H9 (cell line): ENCODE measurements around the gene ZBTB33. TPM values are rescaled to one million over a fixed set of nuclear protein-coding genes. Genes with fewer than 3 reads are reported as not detected.

ENCODE experiments used
- DNase-seq: peaks from one replicate; pipeline ENCODE4 v3.0.0-alpha.2; 2017
- H2AFZ ChIP-seq: one replicate; pipeline ENCODE4 v1.6.1; 2013; ENCODE audit warnings: mild to moderate bottlenecking, low read length, control low read depth, moderate library complexity
- H2AK5ac ChIP-seq: 2 replicates; pipeline ENCODE4 v1.6.1; 2013; ENCODE audit warnings: low read length, control low read depth, mixed read lengths; ENCODE audit not compliant: insufficient read length
- H2BK120ac ChIP-seq: one replicate; pipeline ENCODE4 v1.6.1; 2013; ENCODE audit warnings: low read depth, mild to moderate bottlenecking, low read length, control low read depth, inconsistent platforms; ENCODE audit not compliant: poor library complexity, severe bottlenecking
- H2BK12ac ChIP-seq: 2 replicates; pipeline ENCODE4 v1.6.1; 2013; ENCODE audit warnings: low read length, control low read depth, mixed read lengths, low read depth; ENCODE audit not compliant: insufficient read length
- H2BK15ac ChIP-seq: 2 replicates; pipeline ENCODE4 v1.6.1; 2013; ENCODE audit warnings: low read depth, low read length, control low read depth
- H2BK20ac ChIP-seq: one replicate; pipeline ENCODE4 v1.6.1; 2013; ENCODE audit warnings: low read depth, mild to moderate bottlenecking, low read length, control low read depth, inconsistent platforms; ENCODE audit not compliant: poor library complexity, severe bottlenecking
- H2BK5ac ChIP-seq: 2 replicates; pipeline ENCODE4 v1.6.1; 2013; ENCODE audit warnings: low read length, control low read depth, mixed read lengths; ENCODE audit not compliant: insufficient read length
- H3K14ac ChIP-seq: 2 replicates; pipeline ENCODE4 v1.6.1; 2013; ENCODE audit warnings: low read length, control low read depth; ENCODE audit not compliant: insufficient read depth
- H3K18ac ChIP-seq: 2 replicates; pipeline ENCODE4 v1.6.1; 2013; ENCODE audit warnings: low read depth, mild to moderate bottlenecking, mixed read lengths, low read length, control low read depth; ENCODE audit not compliant: insufficient read length
- H3K23ac ChIP-seq: 2 replicates; pipeline ENCODE4 v1.6.1; 2013; ENCODE audit warnings: low read length, control low read depth, mixed read lengths, low read depth; ENCODE audit not compliant: insufficient read length
- H3K23me2 ChIP-seq: 2 replicates; pipeline ENCODE4 v1.6.1; 2013; ENCODE audit warnings: low read depth, mild to moderate bottlenecking, mixed read lengths, low read length, control low read depth; ENCODE audit not compliant: insufficient read length, poor library complexity, severe bottlenecking
- H3K27ac ChIP-seq: 2 replicates; pipeline ENCODE4 v1.5.1; 2013; ENCODE audit warnings: low read length, control low read depth, mixed read lengths, low read depth; ENCODE audit not compliant: insufficient read length
- H3K27me3 ChIP-seq: 2 replicates; pipeline ENCODE4 v1.6.1; 2013; ENCODE audit warnings: low read length, control low read depth, inconsistent platforms; ENCODE audit not compliant: insufficient read depth
- H3K4ac ChIP-seq: 2 replicates; pipeline ENCODE4 v1.6.1; 2013; ENCODE audit warnings: low read depth, mild to moderate bottlenecking, control low read depth, inconsistent platforms, low read length, moderate library complexity
- H3K4me1 ChIP-seq: 2 replicates; pipeline ENCODE4 v1.6.1; 2013; ENCODE audit warnings: low read length, control low read depth, inconsistent platforms; ENCODE audit not compliant: insufficient read depth
- H3K4me2 ChIP-seq: 2 replicates; pipeline ENCODE4 v1.6.1; 2013; ENCODE audit warnings: low read length, control low read depth, mixed read lengths; ENCODE audit not compliant: insufficient read length, insufficient read depth
- H3K56ac ChIP-seq: 2 replicates; pipeline ENCODE4 v1.6.1; 2013; ENCODE audit warnings: low read depth, mild to moderate bottlenecking, mixed read lengths, low read length, control low read depth; ENCODE audit not compliant: insufficient read length
- H3K79me1 ChIP-seq: 2 replicates; pipeline ENCODE4 v1.6.1; 2013; ENCODE audit warnings: low read depth, mild to moderate bottlenecking, moderate library complexity, low read length, control low read depth, inconsistent platforms; ENCODE audit not compliant: insufficient read depth, poor library complexity, severe bottlenecking
- H3K79me2 ChIP-seq: 2 replicates; pipeline ENCODE4 v1.6.1; 2013; ENCODE audit warnings: low read length, control low read depth, inconsistent platforms; ENCODE audit not compliant: insufficient read depth
- H3K9ac ChIP-seq: 2 replicates; pipeline ENCODE4 v1.6.1; 2013; ENCODE audit warnings: low read length, control low read depth, mixed read lengths; ENCODE audit not compliant: insufficient read length; ENCODE audit errors: extremely low read depth
- H3K9me3 ChIP-seq: one replicate; pipeline ENCODE4 v1.6.1; 2013; ENCODE audit warnings: low read depth, low read length, inconsistent platforms; ENCODE audit not compliant: control insufficient read depth
- H3T11ph ChIP-seq: one replicate; pipeline ENCODE4 v1.6.1; 2013; ENCODE audit warnings: mild to moderate bottlenecking, low read length, control low read depth, inconsistent platforms
- H4K20me1 ChIP-seq: one replicate; pipeline ENCODE4 v1.6.1; 2013; ENCODE audit not compliant: control insufficient read depth, insufficient read length, insufficient read depth
- H4K5ac ChIP-seq: 2 replicates; pipeline ENCODE4 v1.6.1; 2013; ENCODE audit warnings: low read depth, mild to moderate bottlenecking, mixed read lengths, low read length, control low read depth; ENCODE audit not compliant: insufficient read length
- H4K8ac ChIP-seq: replicated peaks from 2 replicates; pipeline ENCODE4 v1.6.1; 2013; ENCODE audit warnings: low read length, control low read depth, mixed read lengths, low read depth; ENCODE audit not compliant: insufficient read length
- H4K91ac ChIP-seq: 2 replicates; pipeline ENCODE4 v1.6.1; 2013; ENCODE audit warnings: low read depth, mild to moderate bottlenecking, moderate library complexity, mixed read lengths, low read length, control low read depth; ENCODE audit not compliant: insufficient read length
- H3K27ac Mint-ChIP-seq, 3 experiments: 2 replicates in 2 of 3; 3 replicates in 1 of 3; pipeline ENCODE4 v1.8.0; 2020 to 2021; ENCODE audit warnings: mixed read lengths in 3 of 3, mild to moderate bottlenecking in 1 of 3, moderate library complexity in 1 of 3
- H3K27me3 Mint-ChIP-seq: 2 replicates; pipeline ENCODE4 v1.8.0; 2021; ENCODE audit warnings: low read depth, mild to moderate bottlenecking, moderate library complexity, mixed read lengths
- H3K36me3 Mint-ChIP-seq, 3 experiments: 2 replicates in 2 of 3; 3 replicates in 1 of 3; pipeline ENCODE4 v1.8.0; 2020 to 2021; ENCODE audit warnings: low read depth in 3 of 3, mixed read lengths in 3 of 3; ENCODE audit not compliant: insufficient read depth in 1 of 3
- H3K4me1 Mint-ChIP-seq, 2 experiments: 2 replicates each; pipeline ENCODE4 v1.8.0; 2020; ENCODE audit warnings: mixed read lengths in 2 of 2
- H3K4me3 Mint-ChIP-seq, 2 experiments: 2 replicates in 1 of 2; 3 replicates in 1 of 2; pipeline ENCODE4 v1.8.0; 2020 to 2021; ENCODE audit warnings: mild to moderate bottlenecking in 2 of 2, mixed read lengths in 2 of 2, moderate library complexity in 1 of 2
- H3K9me3 Mint-ChIP-seq, 2 experiments: 2 replicates in 1 of 2; 3 replicates in 1 of 2; pipeline ENCODE4 v1.8.0; 2020; ENCODE audit warnings: mild to moderate bottlenecking in 2 of 2, mixed read lengths in 2 of 2, moderate library complexity in 1 of 2
- WGBS: extraction: QIAGEN DNeasy Blood & Tissue Kit; methylation state at CpG from one replicate; pipeline ENCODE4 v1.1.7; 2013; ENCODE audit warnings: missing lambda C conversion rate, low lambda C conversion rate, mixed read lengths; ENCODE audit not compliant: insufficient read length; ENCODE audit errors: extremely low coverage; 5-methylcytosine and 5-hydroxymethylcytosine counted together
- total RNA-seq: library from RNA; stranded (reverse); gene quantifications from 2 replicates; pipeline ENCODE4 v1.2.1, GENCODE V29; 2021
- TF ChIP-seq, protein P1 (sequence below): fragments of 200-600 bp; sonication (generic); conservative IDR thresholded peaks from 3 replicates; pipeline ENCODE4 v1.8.0; 2021; ENCODE audit warnings: antibody characterized with exemption, mild to moderate bottlenecking

ZBTB33 gene
- total RNA-seq, 1 experiment from 2014 or later, result 18.7 TPM

DNA sequence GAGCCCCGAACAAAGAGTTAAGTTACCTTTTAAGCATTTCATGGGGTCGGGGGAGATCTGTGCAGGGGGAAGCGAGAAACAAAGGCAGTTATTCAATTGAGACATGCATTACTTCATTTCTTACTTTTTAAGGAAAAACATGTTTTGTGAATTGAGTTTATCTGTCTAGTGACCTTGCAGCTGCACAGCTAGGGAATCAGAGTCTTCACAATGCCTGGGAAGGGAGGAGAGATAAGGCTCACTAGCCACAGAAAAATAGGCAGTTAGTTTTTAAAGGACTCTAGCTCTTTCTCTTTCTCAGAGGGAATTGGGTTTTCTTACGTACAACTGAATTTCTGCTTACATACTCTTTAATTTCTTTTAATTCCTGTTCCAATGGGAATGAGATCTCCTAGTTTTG lies 26.2 kb upstream of the ZBTB33 start:
- Histone ChIP-seq H2BK120ac (no peak overlapping the region), H2AFZ (no peak overlapping the region), H3K79me1 (no peaks in the 10 kb centered on the region), H3K23me2 (no peaks in the 10 kb centered on the region), H2BK20ac (no peak overlapping the region), H2AK5ac (no peak overlapping the region), H3K14ac (no peak overlapping the region), H4K8ac (no peak overlapping the region), H3K27ac (no peak overlapping the region), H2BK12ac (no peak overlapping the region), H3K9ac (no peak overlapping the region), H2BK15ac (no peak overlapping the region), H3K4me2 (no peak overlapping the region), H3K27me3 (no peaks in the 10 kb centered on the region), H3K56ac (no peak overlapping the region), H3K18ac (no peak overlapping the region), H4K20me1 (no peaks in the 10 kb centered on the region), H3T11ph (no peak overlapping the region), H4K5ac (no peak overlapping the region), H3K4me1 (no peaks in the 10 kb centered on the region; the same call in 1 of the 2 replicates), H3K79me2 (no peaks in the 10 kb centered on the region), H3K23ac (no peak overlapping the region), H2BK5ac (no peak overlapping the region), H4K91ac (no peak overlapping the region), H3K9me3 (peaks cover 30% of the 10 kb centered on the region), H3K4ac (no peak overlapping the region)
- H3K27ac Mint-ChIP-seq, result no peak overlapping the region
- TF ChIP-seq, protein P1, sequence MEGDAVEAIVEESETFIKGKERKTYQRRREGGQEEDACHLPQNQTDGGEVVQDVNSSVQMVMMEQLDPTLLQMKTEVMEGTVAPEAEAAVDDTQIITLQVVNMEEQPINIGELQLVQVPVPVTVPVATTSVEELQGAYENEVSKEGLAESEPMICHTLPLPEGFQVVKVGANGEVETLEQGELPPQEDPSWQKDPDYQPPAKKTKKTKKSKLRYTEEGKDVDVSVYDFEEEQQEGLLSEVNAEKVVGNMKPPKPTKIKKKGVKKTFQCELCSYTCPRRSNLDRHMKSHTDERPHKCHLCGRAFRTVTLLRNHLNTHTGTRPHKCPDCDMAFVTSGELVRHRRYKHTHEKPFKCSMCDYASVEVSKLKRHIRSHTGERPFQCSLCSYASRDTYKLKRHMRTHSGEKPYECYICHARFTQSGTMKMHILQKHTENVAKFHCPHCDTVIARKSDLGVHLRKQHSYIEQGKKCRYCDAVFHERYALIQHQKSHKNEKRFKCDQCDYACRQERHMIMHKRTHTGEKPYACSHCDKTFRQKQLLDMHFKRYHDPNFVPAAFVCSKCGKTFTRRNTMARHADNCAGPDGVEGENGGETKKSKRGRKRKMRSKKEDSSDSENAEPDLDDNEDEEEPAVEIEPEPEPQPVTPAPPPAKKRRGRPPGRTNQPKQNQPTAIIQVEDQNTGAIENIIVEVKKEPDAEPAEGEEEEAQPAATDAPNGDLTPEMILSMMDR, result no peak
- peaks cover 0 to 10% of the 10 kb centered on the region in 2 experiments; a peak in 2 of 4 replicates for H3K4me1 Mint-ChIP-seq
- peaks cover 11 to 24% (median 13%) of the 10 kb centered on the region in 3 experiments; a peak in 6 of 7 replicates for H3K36me3 Mint-ChIP-seq
- no peaks in the 10 kb centered on the region; the same call in 1 of the 2 replicates for H3K27me3 Mint-ChIP-seq
- DNase-seq, result no peak
- WGBS, result no CpG with 5 or more reads among the region's 4 CpGs
- H3K9me3 Mint-ChIP-seq, result peaks cover 59 to 65% of the 10 kb centered on the region in 2 experiments
- H3K4me3 Mint-ChIP-seq, result no peak overlapping the region
